ENCODE measurements around the gene PGC. TPM values are rescaled to one million over a fixed set of nuclear protein-coding genes. Genes with fewer than 3 reads are reported as not detected.

PGC gene
- total RNA-seq, 1 donor from 2014 or later = not detected

- DNase-seq = no peak
These were observed 16.4 kb downstream of the PGC start for GRCh38 chr6:41730531-41731436.

DNA sequence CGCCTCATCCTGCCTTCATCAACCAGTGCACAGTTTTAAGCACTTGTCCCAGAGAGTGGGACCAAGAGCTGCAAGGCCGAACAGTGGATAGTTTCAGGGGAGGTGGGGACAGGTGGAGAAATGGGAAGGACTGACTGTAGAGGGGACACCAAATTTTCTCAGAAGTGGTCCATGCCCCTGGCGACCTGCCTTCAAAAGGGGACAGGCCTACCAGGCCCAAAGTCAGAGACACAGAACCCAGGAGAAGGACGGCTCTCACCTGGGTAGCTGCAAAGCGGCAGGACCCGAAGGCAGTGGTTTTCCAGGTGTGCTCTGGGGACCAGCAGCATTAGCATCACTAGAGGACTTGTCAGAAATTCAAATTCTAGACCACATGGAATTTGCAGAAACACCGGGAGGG, 17.6 kb downstream of the PGC start:
- no peak for DNase-seq

- no peak for DNase-seq
These were observed 18.2 kb downstream of the PGC start for GRCh38 chr6:41728954-41729353.

GRCh38 chr6:41728073-41728936, 18.9 kb downstream of the PGC start:
- peak; percentile 29 for DNase-seq

DNA sequence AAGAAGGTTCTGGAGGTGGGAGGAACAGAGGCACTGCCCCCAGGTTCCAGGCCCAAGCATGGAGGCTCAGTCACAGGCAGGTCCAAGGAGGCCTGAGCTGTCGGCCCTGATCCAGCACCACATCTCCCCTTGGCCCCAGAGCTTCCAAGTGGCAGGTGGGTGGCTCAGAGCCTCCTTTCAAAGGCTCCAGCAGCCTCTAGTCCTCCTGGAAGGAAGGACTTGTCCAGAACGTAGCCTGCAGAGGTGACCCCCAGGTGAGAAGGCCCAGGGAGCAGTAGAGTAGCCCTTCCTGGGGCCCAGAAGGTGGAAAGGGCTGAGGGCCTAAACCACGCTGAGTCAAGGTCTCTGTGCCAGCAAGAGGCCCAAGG, 19.5 kb downstream of the PGC start:
- no peak for DNase-seq

DNA sequence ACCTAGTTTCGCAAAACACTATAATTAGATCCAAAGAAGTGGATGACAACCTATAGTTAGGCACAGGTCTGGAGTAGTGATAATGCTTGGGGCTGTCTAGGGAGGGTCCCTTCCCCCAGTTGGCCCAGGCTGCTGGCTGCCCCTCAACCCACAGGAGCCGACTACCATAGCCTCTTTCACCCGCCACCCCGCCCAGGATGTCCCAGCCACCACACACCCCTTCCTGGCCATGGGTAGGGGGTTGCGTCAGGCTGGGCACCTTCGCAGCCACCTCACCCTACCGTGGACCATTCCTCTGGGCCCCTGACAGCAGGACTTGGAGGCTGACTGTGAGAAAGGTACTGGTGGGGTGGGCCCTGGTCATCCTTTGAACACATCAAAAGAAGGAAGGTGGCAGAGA, 20.3 kb downstream of the PGC start:
- DNase-seq = no peak

DNA sequence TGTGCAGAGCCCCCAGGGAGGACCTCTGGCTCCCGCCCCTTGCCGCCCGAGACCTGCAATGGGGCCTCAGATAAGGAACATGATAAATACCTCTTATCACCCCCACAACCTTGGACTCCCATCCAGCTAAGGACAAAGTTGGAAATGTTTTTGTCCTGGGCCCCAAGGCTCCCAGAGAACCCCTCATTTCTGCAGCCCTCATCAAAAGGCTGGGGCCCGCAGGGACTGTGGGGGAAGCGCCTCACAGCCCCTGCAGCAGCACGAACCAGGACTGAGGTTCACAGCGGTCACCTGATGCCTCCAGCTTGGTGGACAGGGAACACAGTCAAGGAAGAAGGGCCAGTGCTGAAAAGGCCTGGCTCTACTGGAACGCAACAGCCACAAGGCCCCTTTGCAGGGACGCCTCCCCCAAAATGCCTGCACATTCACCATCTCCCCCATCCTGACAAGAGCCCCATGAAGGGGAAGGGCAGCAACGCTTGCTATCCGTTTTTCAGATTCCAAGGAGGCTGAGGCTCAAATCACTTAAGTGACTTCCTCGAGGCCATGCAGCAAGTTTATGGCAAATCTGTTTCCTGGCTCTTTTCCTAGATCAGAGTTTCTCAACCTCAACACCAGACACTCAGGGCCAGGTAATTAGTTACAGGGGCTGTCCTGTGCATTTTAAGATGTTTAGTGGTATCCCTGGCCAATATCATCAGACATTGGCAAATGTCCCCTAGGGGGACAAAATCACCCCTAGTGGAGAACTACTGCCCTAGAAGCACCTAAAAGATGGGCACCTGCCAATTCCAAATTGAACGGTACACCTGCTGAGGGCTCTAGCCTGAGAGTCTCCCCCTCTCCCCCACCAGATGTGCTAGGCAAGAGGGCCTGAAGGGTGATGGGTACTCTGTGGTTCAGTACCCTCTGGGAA, 22.4 kb downstream of the PGC start:
- no peak for DNase-seq

- no peak for DNase-seq
These were observed 23.0 kb downstream of the PGC start for GRCh38 chr6:41724228-41724580.

DNA sequence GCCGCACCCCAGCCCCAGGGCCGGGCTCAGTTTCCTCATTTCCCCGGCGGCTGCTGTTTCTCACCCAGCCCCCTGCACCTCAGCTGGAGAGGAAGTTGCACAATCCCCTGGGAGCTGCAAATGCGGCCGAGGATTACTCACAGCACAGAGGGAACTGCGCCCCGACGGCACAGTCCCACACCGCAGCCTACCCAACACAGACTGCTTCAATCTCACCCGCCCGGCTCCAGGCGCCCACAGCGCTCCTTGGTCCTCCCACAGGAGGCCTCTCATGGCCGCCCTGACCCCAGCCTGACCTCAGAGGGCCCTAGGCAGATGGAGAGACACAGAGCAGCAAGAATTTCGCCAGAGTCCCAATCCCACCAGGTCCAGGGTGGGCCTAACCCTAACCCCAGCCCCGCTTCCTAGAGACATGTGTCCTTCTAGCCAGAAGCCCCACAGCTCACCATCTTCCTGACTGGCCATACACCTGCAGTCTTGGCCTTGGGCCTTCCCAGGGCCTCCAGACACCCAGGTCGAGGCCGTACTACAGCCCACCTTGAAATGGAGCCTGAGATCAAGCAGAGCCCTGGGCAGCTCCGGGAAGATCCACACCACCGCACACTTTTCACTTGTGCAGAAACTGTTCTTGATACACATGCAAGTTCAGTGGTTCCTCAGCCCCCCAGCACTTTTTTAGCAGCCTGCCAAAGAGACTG, 23.5 kb downstream of the PGC start:
- DNase-seq = peak; percentile 44

DNA sequence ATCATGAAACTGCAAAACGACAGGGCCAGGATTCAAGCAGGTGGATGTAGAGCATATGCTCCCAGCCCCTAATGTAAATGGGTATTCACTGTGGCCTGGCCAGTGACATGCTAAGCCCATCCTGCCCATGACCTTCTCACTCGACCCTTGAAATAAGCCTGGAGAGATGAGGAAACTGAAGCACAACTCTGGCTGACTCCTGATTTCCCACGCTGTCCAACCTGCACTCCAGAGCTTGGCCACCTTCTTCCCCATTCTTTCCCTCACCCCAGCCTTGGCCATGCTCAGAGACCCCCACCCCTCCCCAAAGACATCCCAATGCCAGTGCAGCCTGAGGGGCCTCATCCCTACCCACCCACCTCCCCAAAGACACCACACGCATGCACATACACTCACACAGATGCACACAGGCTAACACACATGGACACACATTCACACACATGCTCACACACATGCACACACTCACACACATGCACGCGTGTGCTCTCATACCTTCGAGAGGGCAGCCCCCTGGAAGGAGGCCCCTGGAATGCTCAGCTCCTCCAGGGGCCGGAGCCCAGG, 24.1 kb downstream of the PGC start:
- no peak for DNase-seq

GRCh38 chr6:41721414-41721813, 25.8 kb downstream of the PGC start:
- no peak for DNase-seq

- no peak for DNase-seq
These were observed 26.4 kb downstream of the PGC start for GRCh38 chr6:41720783-41721182.

GRCh38 chr6:41720262-41720620, 27.0 kb downstream of the PGC start:
- no peak for DNase-seq

DNA sequence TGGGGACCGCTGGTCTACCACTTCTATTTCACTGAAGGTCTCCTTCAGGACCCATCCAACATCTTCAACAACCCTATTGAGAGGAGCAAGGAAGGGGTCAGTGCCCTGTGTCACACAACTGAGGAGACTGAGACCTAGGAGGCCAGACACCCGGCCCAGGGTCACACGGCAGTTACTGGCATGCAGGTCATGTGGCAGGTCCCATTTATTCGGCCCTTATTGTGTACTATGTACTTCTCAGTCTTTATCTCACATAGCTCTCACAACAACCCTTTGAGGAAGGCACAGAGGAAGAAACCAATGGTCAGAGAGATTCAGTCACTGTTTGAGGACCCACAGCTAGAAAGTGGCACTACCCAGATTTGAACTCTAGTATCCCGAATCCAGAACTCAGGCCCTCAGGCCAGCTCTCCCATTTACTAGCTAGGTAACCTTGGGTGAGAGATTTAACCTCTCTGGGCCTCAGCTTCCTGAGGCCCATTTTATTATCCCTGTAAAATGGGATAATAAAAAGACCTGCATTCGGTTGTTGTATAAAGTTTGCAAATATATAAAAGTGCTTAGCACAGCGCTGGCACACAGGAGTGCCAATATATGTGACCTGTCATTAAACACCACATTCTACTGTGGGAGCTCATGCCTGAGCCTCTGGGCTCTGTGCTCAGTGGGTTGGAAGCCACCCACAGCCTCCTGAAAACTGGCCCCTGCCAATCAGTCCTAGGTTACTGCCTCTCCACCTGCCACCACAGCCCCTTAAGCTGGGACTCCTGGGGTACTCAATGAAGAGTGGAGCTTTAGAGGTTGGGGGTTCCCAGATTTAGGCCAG, 27.5 kb downstream of the PGC start:
- no peak for DNase-seq

DNA sequence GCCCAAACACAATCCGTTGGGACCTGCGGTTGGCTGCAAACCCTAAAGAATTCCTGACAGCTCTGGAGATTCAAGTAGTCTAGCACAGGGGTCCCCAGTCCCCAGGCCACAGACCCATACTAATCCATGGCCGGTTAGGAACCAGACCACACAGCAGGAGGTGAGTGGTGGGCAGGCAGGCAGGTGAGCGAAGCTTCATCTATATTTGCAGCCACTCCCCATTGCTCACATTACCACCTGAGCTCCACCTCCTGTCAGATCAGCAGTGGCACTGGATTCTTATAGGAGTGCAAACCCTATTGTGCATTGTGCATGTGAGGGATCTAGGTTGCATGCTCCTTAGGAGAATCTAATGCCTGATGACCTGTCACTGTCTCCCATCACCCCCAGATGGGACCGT, 28.4 kb downstream of the PGC start:
- DNase-seq = no peak

DNA sequence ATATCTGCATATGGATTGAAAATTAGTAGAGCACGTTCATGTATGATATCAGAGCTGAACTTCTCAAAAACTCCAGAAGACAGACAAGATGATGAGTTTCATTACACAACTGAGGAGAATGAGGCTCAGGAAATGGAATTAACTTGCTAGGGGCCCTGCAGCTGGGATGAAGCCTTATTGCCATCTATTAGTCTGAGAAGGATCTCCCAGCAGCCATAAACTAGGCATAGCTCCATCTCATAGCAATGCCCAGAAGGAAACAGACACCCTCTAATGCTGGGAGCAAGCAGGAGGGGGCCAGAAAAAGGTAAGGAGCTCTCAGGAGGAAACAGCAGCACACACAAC, 29.8 kb downstream of the PGC start:
- DNase-seq = no peak

DNA sequence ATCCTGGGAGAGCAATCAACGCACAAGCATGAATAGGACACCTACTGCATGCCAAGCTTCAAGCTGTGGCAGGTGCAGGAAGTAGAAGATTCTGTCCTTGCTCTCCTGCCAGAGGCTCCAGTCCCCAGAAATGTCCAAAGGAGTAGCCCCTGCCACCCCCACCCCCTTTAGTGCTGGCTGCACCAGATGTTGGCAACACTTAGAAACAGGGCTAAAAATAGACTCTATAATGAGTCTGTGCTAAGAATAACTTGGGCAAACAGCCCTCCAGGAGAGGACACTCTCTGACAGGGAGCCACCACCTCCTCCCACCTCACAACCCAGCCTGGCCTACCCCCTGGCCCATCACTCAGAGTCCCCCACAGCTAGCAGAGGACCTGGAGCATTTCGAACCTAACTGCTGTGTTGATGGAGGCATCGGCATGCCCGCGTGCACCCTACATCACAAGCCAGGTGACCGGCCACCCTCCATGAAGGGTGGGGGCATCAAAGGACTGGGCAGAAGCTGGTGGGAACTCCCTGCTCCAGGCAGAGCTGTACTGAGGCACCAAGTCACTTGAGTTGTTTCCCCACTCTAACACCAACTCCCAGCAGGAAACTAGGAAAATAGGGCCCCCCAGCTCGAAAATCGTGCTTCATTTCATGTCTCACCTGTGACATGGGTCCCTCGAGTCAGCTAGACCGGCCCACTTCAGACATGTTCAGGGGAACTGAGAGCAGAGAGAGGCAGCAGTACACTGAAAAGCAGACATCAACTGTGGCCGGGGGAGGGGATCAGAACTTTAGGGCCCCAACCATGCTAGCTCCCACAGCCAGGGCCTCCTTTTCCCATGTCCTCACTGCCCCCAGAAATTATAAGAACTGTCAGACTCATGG, 30.4 kb downstream of the PGC start:
- DNase-seq = peak; percentile 69

DNA sequence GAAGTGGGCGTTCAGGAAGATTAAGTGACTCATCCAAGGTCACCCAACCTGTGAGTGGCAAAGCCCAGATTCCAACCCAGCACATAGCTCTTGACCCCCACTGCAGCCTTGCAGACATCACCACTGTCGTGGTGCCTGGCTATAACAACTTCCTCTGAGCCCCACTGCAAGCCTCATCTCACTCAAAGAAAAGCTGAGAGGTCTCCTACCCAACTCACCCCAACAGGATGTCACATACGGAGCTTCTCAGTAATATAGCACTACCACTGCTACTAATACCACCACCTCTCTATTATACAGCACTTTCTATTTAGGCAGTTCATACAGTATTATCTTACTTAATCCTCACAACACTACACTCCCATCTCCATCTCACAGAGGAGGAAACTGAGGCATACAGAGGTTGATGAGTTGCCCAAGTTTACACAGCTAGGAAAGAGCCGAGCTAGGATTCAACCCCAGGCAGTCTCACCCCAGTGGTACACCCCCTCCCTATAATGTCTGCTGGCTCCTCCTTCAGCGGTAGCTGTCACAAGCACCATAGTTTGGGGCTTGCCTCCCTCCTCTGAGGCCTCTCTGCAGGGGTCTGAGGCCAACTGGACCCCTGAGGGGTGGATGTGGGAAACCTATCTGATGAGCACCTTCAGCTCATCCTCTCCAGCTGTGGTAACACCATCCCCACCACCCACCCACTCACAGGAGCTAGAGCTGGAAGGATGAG, 31.2 kb downstream of the PGC start:
- no peak for DNase-seq
